Ectodermal cell (in vitro differentiated cells): ENCODE measurements around the gene FH.

Source experiments
- H3K27ac ChIP-seq: 2 replicates; pipeline ENCODE4 v1.7.0; 2013; ENCODE audit warnings: mild to moderate bottlenecking, low read depth, low read length; ENCODE audit not compliant: insufficient read depth, poor library complexity, severe bottlenecking
- H3K27me3 ChIP-seq: 2 replicates; pipeline ENCODE4 v1.7.0; 2013; ENCODE audit warnings: mild to moderate bottlenecking, low read length; ENCODE audit not compliant: insufficient read depth, control insufficient read depth, poor library complexity, severe bottlenecking
- H3K36me3 ChIP-seq: one replicate; pipeline ENCODE4 v1.7.0; 2013; ENCODE audit warnings: low read length; ENCODE audit not compliant: control insufficient read depth, insufficient read depth
- H3K4me1 ChIP-seq: one replicate; pipeline ENCODE4 v1.7.0; 2013; ENCODE audit warnings: low read length; ENCODE audit not compliant: control insufficient read depth, insufficient read depth
- H3K4me3 ChIP-seq: 2 replicates; pipeline ENCODE4 v1.7.0; 2013; ENCODE audit warnings: low read depth, low read length, control low read depth; ENCODE audit not compliant: insufficient read depth
- H3K9me3 ChIP-seq: 2 replicates; pipeline ENCODE4 v1.7.0; 2013; ENCODE audit warnings: mild to moderate bottlenecking, low read length, moderate library complexity; ENCODE audit not compliant: control insufficient read depth
- WGBS, 2 experiments: methylation state at CpG; one replicate each; pipeline ENCODE4 v1.1.7; 2013; ENCODE audit warnings: missing lambda C conversion rate in 2 of 2; 5-methylcytosine and 5-hydroxymethylcytosine counted together

FH gene

DNA sequence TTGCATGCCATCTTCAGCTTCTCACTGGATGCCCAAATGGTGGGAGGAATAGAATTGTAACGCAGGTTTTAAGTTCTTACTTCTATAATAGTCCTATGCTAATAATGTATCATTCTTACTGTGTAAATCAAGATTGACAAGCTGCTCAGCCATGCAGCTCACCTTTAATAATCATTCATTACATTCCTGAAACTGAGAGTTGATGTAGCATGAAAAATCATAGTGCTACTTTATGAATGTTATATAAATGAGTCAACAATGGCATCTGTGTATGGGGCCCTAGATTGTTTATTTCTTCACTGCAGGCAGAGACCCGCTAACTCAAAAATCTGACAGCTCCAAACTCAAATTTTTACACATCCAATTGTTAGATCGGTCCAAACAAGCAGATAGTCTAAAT, 34.4 kb downstream of the FH start:
- 94 to 99% methylated on average over 2 to 3 of the region's 3 CpGs for WGBS, 2 experiments
- Histone ChIP-seq H3K36me3 (no peaks in the 10 kb centered on the region), H3K4me1 (no peaks in the 10 kb centered on the region)

DNA sequence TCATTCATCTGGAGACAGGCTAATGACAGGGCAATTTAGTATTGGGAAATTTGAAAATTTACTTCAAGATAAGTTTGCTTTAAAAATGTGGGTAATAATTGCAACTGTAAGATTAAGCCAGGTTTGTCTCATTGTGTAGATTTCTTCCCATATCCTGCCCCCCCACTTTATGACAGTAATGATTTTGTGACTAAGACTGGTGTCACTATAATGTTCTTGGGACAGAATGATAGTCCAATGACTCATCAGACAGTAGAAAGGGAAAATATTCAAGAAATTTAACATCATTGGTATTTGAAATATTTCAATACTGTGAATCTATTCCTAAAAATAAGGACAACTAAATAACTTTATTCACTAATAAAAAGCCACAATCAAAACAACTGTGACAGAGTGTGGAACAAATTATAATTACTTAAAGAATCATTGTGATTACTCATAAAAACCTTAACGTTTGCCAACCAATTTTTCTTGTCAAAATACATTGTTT, 36.7 kb downstream of the FH start:
- Histone ChIP-seq H3K4me1 (no peaks in the 10 kb centered on the region), H3K4me3 (no peak overlapping the region), H3K27me3 (no peaks in the 10 kb centered on the region), H3K9me3 (no peaks in the 10 kb centered on the region), H3K36me3 (no peaks in the 10 kb centered on the region), H3K27ac (no peak overlapping the region)
- WGBS, 2 experiments = 71 to 90% methylated on average over 1 of the region's 1 CpG

More for the DNA sequence above, 34.4 kb downstream of the FH start:
- H3K27me3 ChIP-seq = no peaks in the 10 kb centered on the region
- H3K4me3 ChIP-seq = no peak overlapping the region
- no peaks in the 10 kb centered on the region for H3K9me3 ChIP-seq
- H3K27ac ChIP-seq = no peak overlapping the region

DNA sequence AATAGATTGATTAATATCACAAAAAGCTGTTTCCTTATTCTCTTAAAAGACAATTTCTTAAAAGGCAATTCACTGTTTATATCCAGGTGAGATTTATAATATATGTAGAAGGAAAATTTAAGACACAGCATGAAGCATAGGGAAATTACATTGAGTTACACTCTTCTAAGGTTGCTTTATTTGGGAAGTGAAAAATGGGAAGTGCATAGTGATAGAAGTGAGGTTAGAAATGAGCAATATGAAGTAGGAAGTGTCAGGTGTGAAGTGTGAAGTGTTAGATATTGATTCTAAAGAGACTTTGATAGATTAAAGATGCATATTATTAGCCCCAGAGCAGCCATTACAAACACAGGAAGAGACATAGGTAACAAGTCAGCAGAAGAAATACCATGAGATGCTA, 40.3 kb downstream of the FH start:
- H3K27ac ChIP-seq = no peak overlapping the region
- H3K4me3 ChIP-seq = no peak overlapping the region
- no peaks in the 10 kb centered on the region for H3K27me3 ChIP-seq
- no peaks in the 10 kb centered on the region for H3K36me3 ChIP-seq
- no peaks in the 10 kb centered on the region for H3K4me1 ChIP-seq
- no peaks in the 10 kb centered on the region for H3K9me3 ChIP-seq

DNA sequence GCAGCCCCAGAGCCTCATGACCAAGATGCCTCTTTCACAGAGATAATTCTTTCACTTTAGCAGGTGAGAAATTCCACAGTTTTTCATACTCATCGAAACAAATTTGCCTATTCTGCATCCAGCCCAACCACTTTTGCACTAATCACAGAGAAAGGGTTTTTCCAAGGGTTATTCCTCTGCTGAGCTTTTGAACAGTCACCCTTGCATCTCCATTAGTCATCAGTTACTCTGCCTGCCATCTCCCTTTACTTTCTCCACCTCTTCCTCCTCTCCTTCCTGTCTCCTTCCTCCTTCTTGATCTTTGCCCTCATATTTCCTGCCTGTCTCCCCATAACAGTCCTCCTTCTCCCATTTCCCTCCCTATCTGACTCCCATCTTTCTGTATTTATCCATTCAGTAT, 43.9 kb downstream of the FH start:
- H3K27me3 ChIP-seq = no peaks in the 10 kb centered on the region
- no peaks in the 10 kb centered on the region for H3K9me3 ChIP-seq
- H3K27ac ChIP-seq = no peak overlapping the region
- H3K4me1 ChIP-seq = no peaks in the 10 kb centered on the region
- 88 to 90% methylated on average over 1 of the region's 1 CpG for WGBS, 2 experiments
- no peaks in the 10 kb centered on the region for H3K36me3 ChIP-seq
- H3K4me3 ChIP-seq = no peak overlapping the region

DNA sequence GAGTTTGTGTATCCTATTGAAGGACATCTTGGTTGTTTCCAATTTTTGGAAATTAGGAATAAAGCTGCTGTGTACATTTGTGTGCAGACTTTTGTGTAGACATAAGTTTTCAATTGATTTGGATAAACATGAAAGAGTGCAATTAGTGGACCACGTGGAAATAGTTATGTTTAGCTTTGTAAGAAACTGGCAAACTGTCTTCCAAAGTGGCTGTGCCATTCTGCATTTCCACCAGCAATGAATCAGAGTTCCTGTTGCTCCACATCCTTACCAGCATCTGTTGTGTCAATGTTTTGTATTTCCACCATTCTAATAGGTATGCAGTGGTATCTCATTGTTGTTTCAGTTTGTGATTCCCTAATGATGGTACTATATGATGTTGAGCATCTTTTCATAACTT, 46.5 kb downstream of the FH start:
- 91% methylated on average over 1 of the region's 1 CpG for WGBS, 2 experiments
- Histone ChIP-seq H3K9me3 (no peaks in the 10 kb centered on the region), H3K27ac (no peak overlapping the region), H3K36me3 (no peaks in the 10 kb centered on the region), H3K4me1 (no peaks in the 10 kb centered on the region), H3K27me3 (no peaks in the 10 kb centered on the region), H3K4me3 (no peak overlapping the region)

DNA sequence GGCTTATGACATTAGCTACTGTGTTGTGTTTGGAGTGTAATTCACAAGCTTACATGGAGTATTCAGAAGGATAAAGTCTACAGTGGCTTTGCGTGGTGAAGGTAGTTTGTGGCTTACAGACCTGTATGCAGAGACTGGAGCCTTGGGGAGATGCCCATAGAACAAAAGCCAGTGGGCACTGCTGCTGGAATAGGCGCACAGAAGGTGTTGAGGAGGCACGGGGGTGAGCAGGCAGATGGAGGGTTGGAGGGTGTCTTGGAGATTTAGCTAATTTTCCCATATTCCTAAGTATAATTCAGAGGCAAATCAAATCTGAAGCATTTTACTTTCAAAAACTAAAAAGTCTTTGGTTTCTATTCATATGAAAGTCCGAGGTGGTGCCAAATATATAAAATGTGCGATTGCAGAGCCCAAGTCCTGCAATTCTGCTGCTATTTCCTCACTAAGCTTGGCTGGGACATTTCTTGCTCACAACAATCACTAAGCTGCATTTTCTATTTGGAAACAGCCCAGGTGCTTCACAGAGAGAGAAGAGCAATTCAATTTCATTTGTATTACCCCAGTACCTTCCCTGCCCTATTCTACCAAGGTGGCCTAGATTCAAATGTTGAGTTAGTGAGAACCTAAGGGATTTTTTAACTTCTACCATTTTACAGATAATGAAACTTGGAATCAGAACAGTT, 48.5 kb downstream of the FH start:
- no peaks in the 10 kb centered on the region for H3K4me1 ChIP-seq
- H3K4me3 ChIP-seq = no peak overlapping the region
- no peaks in the 10 kb centered on the region for H3K9me3 ChIP-seq
- no peaks in the 10 kb centered on the region for H3K36me3 ChIP-seq
- H3K27me3 ChIP-seq = no peaks in the 10 kb centered on the region
- no peak overlapping the region for H3K27ac ChIP-seq
- WGBS, 2 experiments = 96 to 98% methylated on average over 4 to 5 of the region's 5 CpGs

DNA sequence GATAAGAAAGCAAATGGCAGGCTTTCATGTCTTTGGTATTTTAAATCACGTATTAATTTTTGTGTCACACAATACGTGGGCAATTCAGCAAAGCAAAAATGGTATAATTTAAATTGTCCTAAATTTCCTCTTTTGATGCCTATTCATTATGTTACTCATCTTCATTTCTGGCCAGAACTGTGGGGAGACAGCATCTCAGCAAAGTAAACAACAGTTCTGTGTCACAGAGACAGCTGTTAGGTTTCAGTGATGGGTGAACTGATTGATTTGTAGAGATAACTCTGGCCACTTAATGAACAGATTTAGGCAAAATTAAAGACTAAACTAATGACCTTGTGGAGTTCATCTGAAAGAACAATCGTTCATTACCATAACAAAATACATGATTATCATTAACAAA, 49.2 kb downstream of the FH start:
- H3K36me3 ChIP-seq = no peaks in the 10 kb centered on the region
- 96 to 100% methylated on average over 3 of the region's 3 CpGs for WGBS, 2 experiments

DNA sequence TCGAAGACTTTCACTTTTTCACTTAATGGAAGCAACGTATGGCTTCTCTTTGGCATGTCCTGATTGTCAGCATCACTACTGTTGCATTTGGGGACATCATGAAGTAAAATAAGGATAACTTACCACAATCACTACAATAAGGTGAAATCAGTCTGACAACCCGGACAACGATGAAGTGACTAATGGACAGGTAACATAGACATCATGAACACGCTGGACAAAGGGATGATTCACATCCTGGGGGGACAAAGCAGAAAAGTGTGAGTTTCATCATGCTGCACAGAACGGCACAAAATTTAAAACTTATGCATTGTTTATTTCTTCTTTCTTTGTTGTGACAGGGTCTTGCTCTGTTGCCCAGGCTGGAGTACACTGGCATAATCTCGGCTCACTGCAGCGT, 53.9 kb downstream of the FH start:
- 90 to 95% methylated on average over 8 of the region's 8 CpGs for whole genome bisulfite sequencing, 2 experiments
- H3K4me3 ChIP-seq = no peak overlapping the region
- no peaks in the 10 kb centered on the region for H3K4me1 ChIP-seq
- no peaks in the 10 kb centered on the region for H3K9me3 ChIP-seq
- no peaks in the 10 kb centered on the region for H3K27me3 ChIP-seq
- no peak overlapping the region for H3K27ac ChIP-seq
- no peaks in the 10 kb centered on the region for H3K36me3 ChIP-seq

More for the DNA sequence above, 49.2 kb downstream of the FH start:
- no peaks in the 10 kb centered on the region for H3K9me3 ChIP-seq
- H3K4me1 ChIP-seq = no peaks in the 10 kb centered on the region
- H3K4me3 ChIP-seq = no peak overlapping the region
- no peaks in the 10 kb centered on the region for H3K27me3 ChIP-seq
- H3K27ac ChIP-seq = no peak overlapping the region

DNA sequence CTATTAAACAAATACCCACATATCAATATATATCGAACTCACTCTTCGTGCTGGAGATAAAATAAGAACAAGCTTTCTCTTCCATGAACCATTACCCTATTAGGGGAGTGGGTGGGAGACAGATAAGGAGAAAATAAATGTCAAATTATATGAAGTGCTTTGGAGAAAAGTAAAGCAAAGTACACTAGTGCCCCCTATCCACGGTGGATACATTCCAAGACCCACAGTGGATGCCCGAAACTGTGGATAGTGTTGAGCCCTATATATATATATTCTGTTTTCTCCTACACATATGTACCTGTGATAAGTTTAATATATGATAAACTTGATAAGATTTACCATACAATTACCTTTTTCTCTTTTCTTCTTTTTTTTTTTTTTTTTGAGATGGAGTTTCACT, 54.6 kb downstream of the FH start:
- WGBS, 2 experiments = 67 to 100% methylated on average over 1 of the region's 4 CpGs
- Histone ChIP-seq H3K36me3 (no peaks in the 10 kb centered on the region), H3K4me3 (no peak overlapping the region)

DNA sequence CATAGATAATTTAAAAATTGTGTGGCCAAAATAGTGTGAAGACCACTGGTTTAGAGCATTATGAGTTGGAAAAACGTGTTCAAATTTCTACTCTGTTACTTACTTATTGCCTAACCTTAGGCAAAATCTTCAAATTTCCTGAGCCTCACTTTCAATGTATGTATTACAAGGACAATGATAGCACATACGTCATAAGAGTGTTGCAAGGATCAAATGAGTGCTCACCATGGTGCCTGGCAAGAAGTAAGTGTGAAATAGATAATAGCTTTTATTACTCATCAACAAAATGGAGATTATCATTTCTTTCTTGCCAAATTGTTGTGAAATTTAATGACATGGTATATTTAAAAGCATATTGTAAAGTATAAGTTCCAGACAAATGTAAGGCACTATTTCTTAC, 57.2 kb downstream of the FH start:
- H3K27me3 ChIP-seq = no peaks in the 10 kb centered on the region
- no peaks in the 10 kb centered on the region for H3K4me1 ChIP-seq
- WGBS, 2 experiments = 97 to 100% methylated on average over 1 to 2 of the region's 2 CpGs
- H3K27ac ChIP-seq = no peak overlapping the region
- no peak overlapping the region for H3K4me3 ChIP-seq
- H3K36me3 ChIP-seq = no peaks in the 10 kb centered on the region
- H3K9me3 ChIP-seq = no peaks in the 10 kb centered on the region

More for the DNA sequence above, 54.6 kb downstream of the FH start:
- Histone ChIP-seq H3K9me3 (no peaks in the 10 kb centered on the region), H3K4me1 (no peaks in the 10 kb centered on the region), H3K27ac (no peak overlapping the region), H3K27me3 (no peaks in the 10 kb centered on the region)
